IMR-90 (cell line): ENCODE results near the gene KRT6A.

Experiments
- CTCF ChIP-seq: conservative IDR thresholded peaks from 2 replicates; pipeline ENCODE4 v1.5.1; 2012; ENCODE audit warnings: mild to moderate bottlenecking, low read depth, low read length, improper control_type of control experiment
- MAZ ChIP-seq: IDR thresholded peaks from 2 replicates; pipeline ENCODE4 v1.6.1; 2012; ENCODE audit warnings: low read depth, mild to moderate bottlenecking, low read length, improper control_type of control experiment, moderate library complexity, borderline replicate concordance

- no peak for TF ChIP-seq CTCF
- no peak for TF ChIP-seq MAZ
These were observed 19.3 kb downstream of the KRT6A start, which contains the start of gene KRT6C for GRCh38 chr12:52473768-52474167.
